B cell (primary cell): ENCODE data around the gene C2CD3. TPM values are rescaled to one million over a fixed set of nuclear protein-coding genes. Genes with fewer than 3 reads are reported as not detected.
"Not testable (repeated sequence)": the region's sequence is repeated elsewhere in the genome, so short reads cannot be mapped to it uniquely, and the experiment has no call there.

Experiments used
- ATAC-seq: fragments of 200-7000 bp; cut with Tn5 transposase; one replicate; pipeline ENCODE4 v1.10.0; 2021; ENCODE audit warnings: low read depth, mild to moderate bottlenecking, moderate number of reproducible peaks, moderate library complexity
- CTCF ChIA-PET: fragments of 350-600 bp; sonication (Branson Sonifier 250); formaldehyde crosslinking; loops from one replicate; lab custom pipeline; 2021; ENCODE audit warnings: antibody characterized with exemption, inconsistent platforms; lab: Charles Lee
- POLR2A ChIA-PET: fragments of 350-600 bp; sonication (Branson Sonifier 250); formaldehyde crosslinking; loops from one replicate; lab custom pipeline; 2021; ENCODE audit warnings: antibody characterized with exemption; lab: Charles Lee
- DNase-seq: peaks from one replicate; pipeline ENCODE4 v3.0.0; 2013
- H2AFZ ChIP-seq: 2 replicates; pipeline ENCODE4 v1.6.1; 2012; ENCODE audit warnings: mild to moderate bottlenecking, low read depth, low read length; ENCODE audit not compliant: insufficient read depth, poor library complexity, severe bottlenecking
- H3K27ac ChIP-seq, 2 donors: 1 replicate in 1 of 2; 2 replicates in 1 of 2; pipeline ENCODE4 v1.5.1; 2012 to 2013; ENCODE audit warnings: low read length in 2 of 2, mild to moderate bottlenecking in 2 of 2, moderate library complexity in 1 of 2
- H3K27me3 ChIP-seq, 4 experiments: fragments of 200-600 bp in 1 of 4; sonication (generic) in 1 of 4; replicated peaks in 1 of 4; 1 replicate in 2 of 4; 2 replicates in 2 of 4; pipeline versions ENCODE4 v1.6.1 to v1.7.0; 2013 to 2016; ENCODE audit warnings: low read length in 3 of 4, mild to moderate bottlenecking in 2 of 4, mixed read lengths in 1 of 4, moderate library complexity in 1 of 4; ENCODE audit not compliant: insufficient read depth in 4 of 4, control insufficient read depth in 3 of 4; ENCODE audit errors: control extremely low read depth in 1 of 4
- H3K36me3 ChIP-seq, 2 experiments: replicated peaks in 1 of 2; 1 replicate in 1 of 2; 2 replicates in 1 of 2; pipeline versions ENCODE4 v1.6.1 to v1.7.1; 2013; ENCODE audit warnings: low read length in 1 of 2; ENCODE audit not compliant: insufficient read depth in 2 of 2, control insufficient read depth in 1 of 2; ENCODE audit errors: control extremely low read depth in 1 of 2, extremely low read depth in 1 of 2
- H3K4me1 ChIP-seq, 2 donors: fragments of 200-600 bp in 1 of 2; sonication (generic) in 1 of 2; 1 replicate in 1 of 2; 2 replicates in 1 of 2; pipeline versions ENCODE4 v1.5.1 to v1.6.1; 2013 to 2017; ENCODE audit warnings: low read length in 2 of 2; ENCODE audit not compliant: control insufficient read depth in 2 of 2, insufficient read depth in 2 of 2
- H3K4me2 ChIP-seq: replicated peaks from 2 replicates; pipeline ENCODE3; 2012; ENCODE audit warnings: mild to moderate bottlenecking, low read depth, low read length; ENCODE audit not compliant: poor library complexity, severe bottlenecking
- H3K4me3 ChIP-seq, 5 experiments: fragments of 200-600 bp in 1 of 5; sonication (generic) in 1 of 5; 1 replicate in 3 of 5; 2 replicates in 2 of 5; pipeline versions ENCODE4 v1.5.1 to v1.7.0; 2011 to 2016; ENCODE audit warnings: low read length in 4 of 5, mild to moderate bottlenecking in 4 of 5, low read depth in 2 of 5, control low read depth in 1 of 5, moderate library complexity in 1 of 5; ENCODE audit not compliant: insufficient read depth in 1 of 5; ENCODE audit errors: control extremely low read depth in 1 of 5, extremely low read depth in 1 of 5
- H3K79me2 ChIP-seq: fragments of 200-600 bp; sonication (generic); one replicate; pipeline ENCODE4 v1.6.0; 2016; ENCODE audit warnings: low read length; ENCODE audit not compliant: control insufficient read depth, insufficient read depth
- H3K9ac ChIP-seq: fragments of 200-600 bp; sonication (generic); 2 replicates; pipeline ENCODE4 v1.6.1; 2017; ENCODE audit warnings: mild to moderate bottlenecking, low read length, moderate library complexity
- H3K9me3 ChIP-seq, 3 donors: one replicate each; pipeline versions ENCODE4 v1.6.1 to v1.7.1; 2013; ENCODE audit warnings: low read length in 2 of 3; ENCODE audit not compliant: control insufficient read depth in 2 of 3, insufficient read depth in 1 of 3; ENCODE audit errors: control extremely low read depth in 1 of 3
- H4K20me1 ChIP-seq: 2 replicates; pipeline ENCODE4 v1.6.0; 2012; ENCODE audit warnings: mild to moderate bottlenecking, low read length; ENCODE audit not compliant: insufficient read depth, control insufficient read depth, poor library complexity, severe bottlenecking
- H3K27ac Mint-ChIP-seq: one replicate; pipeline ENCODE4 v1.8.0; 2021; ENCODE audit warnings: mixed read lengths
- H3K27me3 Mint-ChIP-seq: one replicate; pipeline ENCODE4 v1.8.0; 2021; ENCODE audit warnings: mixed read lengths
- H3K4me1 Mint-ChIP-seq: one replicate; pipeline ENCODE4 v1.8.0; 2021; ENCODE audit warnings: mixed read lengths
- H3K4me3 Mint-ChIP-seq: one replicate; pipeline ENCODE4 v1.8.0; 2021; ENCODE audit warnings: mixed read lengths
- H3K9me3 Mint-ChIP-seq: one replicate; pipeline ENCODE4 v1.8.0; 2022; ENCODE audit warnings: mixed read lengths; ENCODE audit not compliant: insufficient read depth
- EZH2 ChIP-seq: IDR thresholded peaks from 2 replicates; pipeline ENCODE4 v1.6.1; 2012; ENCODE audit warnings: borderline replicate concordance, low read depth, mild to moderate bottlenecking, moderate library complexity, low read length; ENCODE audit not compliant: insufficient read depth, poor library complexity, severe bottlenecking
- WGBS: methylation state at CpG from one replicate; pipeline ENCODE4 v1.1.5; 2013; ENCODE audit warnings: missing lambda C conversion rate; ENCODE audit not compliant: insufficient coverage; 5-methylcytosine and 5-hydroxymethylcytosine counted together
- intact Hi-C: fragments of 100-400 bp; cut with micrococcal nuclease; formaldehyde crosslinking; loops from one replicate; pipeline ENCODE4 v1.10.0; 2022
- polyA plus RNA-seq: library from polyadenylated mRNA; depleted of rRNA; stranded (reverse); fragments of >200 nt; gene quantifications from 2 replicates; pipeline ENCODE4 v1.2.3, GENCODE V29; 2012
- total RNA-seq, 2 donors: library from RNA; stranded (reverse); fragments of 120-200 nt in 1 of 2; gene quantifications; 1 replicate in 1 of 2; 2 replicates in 1 of 2; pipeline versions ENCODE4 v1.2.3 to v1.2.4, GENCODE V29; 2013 to 2022
- TF ChIP-seq, protein P1 (sequence below): fragments of 200-600 bp; IDR thresholded peaks from one replicate; pipeline ENCODE4 v1.8.0; 2022; ENCODE audit warnings: antibody characterized with exemption, mild to moderate bottlenecking

The C2CD3 gene
- total and polyA plus RNA-seq, 2 donors (not counting 1 experiment from before 2014, with no cell fraction given): 19.8 to 69.0 TPM

GRCh38 chr11:74132833-74133232 is 38.0 kb downstream of the C2CD3 start:
- no peak for ATAC-seq
- Histone ChIP-seq H3K4me3 (no peak overlapping the region), H3K4me1 (no peaks in the 10 kb centered on the region), H4K20me1 (no peaks in the 10 kb centered on the region), H3K4me2 (no peak overlapping the region), H2AFZ (no peak overlapping the region), H3K27ac (no peak overlapping the region), H3K27me3 (no peaks in the 10 kb centered on the region), H3K79me2 (no peaks in the 10 kb centered on the region), H3K9ac (no peak overlapping the region), H3K36me3 (peaks cover 5 to 21% of the 10 kb centered on the region in 2 experiments), H3K9me3 (no peaks in the 10 kb centered on the region)
- H3K9me3 Mint-ChIP-seq: no peaks in the 10 kb centered on the region
- POLR2A ChIA-PET: no interaction called here
- no CpG with 5 or more reads among the region's 3 CpGs for WGBS
- no peaks in the 10 kb centered on the region for H3K4me1 Mint-ChIP-seq
- no peaks in the 10 kb centered on the region for H3K27me3 Mint-ChIP-seq
- H3K4me3 Mint-ChIP-seq: no peak overlapping the region
- TF ChIP-seq, protein P1, sequence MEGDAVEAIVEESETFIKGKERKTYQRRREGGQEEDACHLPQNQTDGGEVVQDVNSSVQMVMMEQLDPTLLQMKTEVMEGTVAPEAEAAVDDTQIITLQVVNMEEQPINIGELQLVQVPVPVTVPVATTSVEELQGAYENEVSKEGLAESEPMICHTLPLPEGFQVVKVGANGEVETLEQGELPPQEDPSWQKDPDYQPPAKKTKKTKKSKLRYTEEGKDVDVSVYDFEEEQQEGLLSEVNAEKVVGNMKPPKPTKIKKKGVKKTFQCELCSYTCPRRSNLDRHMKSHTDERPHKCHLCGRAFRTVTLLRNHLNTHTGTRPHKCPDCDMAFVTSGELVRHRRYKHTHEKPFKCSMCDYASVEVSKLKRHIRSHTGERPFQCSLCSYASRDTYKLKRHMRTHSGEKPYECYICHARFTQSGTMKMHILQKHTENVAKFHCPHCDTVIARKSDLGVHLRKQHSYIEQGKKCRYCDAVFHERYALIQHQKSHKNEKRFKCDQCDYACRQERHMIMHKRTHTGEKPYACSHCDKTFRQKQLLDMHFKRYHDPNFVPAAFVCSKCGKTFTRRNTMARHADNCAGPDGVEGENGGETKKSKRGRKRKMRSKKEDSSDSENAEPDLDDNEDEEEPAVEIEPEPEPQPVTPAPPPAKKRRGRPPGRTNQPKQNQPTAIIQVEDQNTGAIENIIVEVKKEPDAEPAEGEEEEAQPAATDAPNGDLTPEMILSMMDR: no peak
- no peak for TF ChIP-seq EZH2
- H3K27ac Mint-ChIP-seq: no peak overlapping the region
- CTCF ChIA-PET: no interaction called here
- no peak for DNase-seq
- intact Hi-C loops: no loop called here

DNA sequence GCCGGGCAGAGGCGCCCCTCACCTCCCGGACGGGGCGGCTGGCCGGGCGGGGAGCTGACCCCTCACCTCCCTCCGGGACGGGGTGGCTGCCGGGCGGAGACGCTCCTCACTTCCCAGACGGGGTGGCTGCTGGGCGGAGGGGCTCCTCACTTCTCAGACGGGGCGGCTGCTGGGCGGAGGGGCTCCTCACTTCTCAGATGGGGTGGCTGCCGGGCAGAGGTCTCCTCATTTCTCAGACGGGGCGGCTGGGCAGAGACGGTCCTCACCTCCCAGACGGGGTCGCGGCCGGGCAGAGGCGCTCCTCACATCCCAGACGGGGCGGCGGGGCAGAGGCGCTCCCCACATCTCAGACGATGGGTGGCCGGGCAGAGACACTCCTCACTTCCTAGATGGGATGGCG is 41.7 kb downstream of the C2CD3 start:
- H2AFZ ChIP-seq, H3K79me2 ChIP-seq, H3K4me2 ChIP-seq, H3K4me1 ChIP-seq, H3K4me3 Mint-ChIP-seq, intact Hi-C loops, H3K9me3 ChIP-seq, H3K27me3 ChIP-seq, H3K9ac ChIP-seq, DNase-seq, H3K27ac ChIP-seq, H3K4me3 ChIP-seq, POLR2A ChIA-PET, H3K27ac Mint-ChIP-seq, H3K4me1 Mint-ChIP-seq, H3K27me3 Mint-ChIP-seq, H4K20me1 ChIP-seq, H3K9me3 Mint-ChIP-seq, ATAC-seq, CTCF ChIA-PET: not testable (repeated sequence)
- WGBS: 100% methylated on average over 3 of the region's 33 CpGs
- H3K36me3 ChIP-seq: peaks cover 5 to 10% of the 10 kb centered on the region in 2 experiments
